ENCODE results near the gene ADAM17. TPM values are rescaled to one million over a fixed set of nuclear protein-coding genes. Genes with fewer than 3 reads are reported as not detected.

The ADAM17 gene
- total and polyA plus RNA-seq, 4 donors = 28.7 to 44.0 (median 39.4) TPM

DNA sequence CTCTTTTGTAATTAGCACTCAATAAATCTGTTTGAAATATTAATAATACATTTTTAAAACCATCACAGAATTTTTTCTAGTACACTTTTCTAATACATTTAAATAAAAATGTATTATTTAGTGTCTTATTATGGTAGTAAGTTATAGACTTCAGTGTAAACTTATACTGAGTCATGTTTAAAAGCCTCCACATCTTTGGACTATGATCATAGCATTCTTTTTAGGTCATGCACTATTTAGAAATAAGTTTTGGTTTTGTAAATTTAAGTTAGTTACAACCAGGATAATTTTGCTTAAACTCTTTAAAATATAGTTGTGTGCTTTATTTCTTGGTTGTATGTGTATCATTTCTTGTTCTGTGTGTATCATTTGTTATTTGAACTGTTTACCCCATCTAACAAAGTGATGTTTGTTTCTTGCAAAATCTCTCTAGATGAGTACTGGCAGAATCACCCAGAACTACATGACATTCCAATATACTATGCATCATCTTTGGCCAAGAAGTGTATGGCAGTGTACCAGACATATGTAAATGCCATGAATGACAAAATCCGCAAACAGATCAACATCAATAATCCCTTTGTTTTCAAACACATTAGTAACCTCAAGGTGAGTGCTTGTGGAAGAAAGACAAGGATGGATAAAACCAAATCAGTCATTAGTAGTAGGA lies 115.4 kb downstream of the ADAM17 start:
- no peak for DNase-seq (ENCODE audit: low read depth in 4 of 6, low spot score in 6 of 6)
- WGBS (ENCODE audit: insufficient coverage) = no CpG with 5 or more reads among the region's 1 CpG
- Histone ChIP-seq H3K4me3 (ENCODE audit: low read depth, low read length) (no peak overlapping the region), H3K27ac (ENCODE audit: low read depth, low read length) (no peak overlapping the region), H3K9me3 (ENCODE audit: control insufficient read depth, insufficient read depth, low read length) (no peaks in the 10 kb centered on the region), H3K36me3 (ENCODE audit: control insufficient read depth, insufficient read depth, low read length) (peaks cover 56% of the 10 kb centered on the region), H3K27me3 (ENCODE audit: control insufficient read depth, insufficient read depth, low read length) (no peaks in the 10 kb centered on the region), H3K4me1 (ENCODE audit: control insufficient read depth, insufficient read depth, low read length) (no peaks in the 10 kb centered on the region)

DNA sequence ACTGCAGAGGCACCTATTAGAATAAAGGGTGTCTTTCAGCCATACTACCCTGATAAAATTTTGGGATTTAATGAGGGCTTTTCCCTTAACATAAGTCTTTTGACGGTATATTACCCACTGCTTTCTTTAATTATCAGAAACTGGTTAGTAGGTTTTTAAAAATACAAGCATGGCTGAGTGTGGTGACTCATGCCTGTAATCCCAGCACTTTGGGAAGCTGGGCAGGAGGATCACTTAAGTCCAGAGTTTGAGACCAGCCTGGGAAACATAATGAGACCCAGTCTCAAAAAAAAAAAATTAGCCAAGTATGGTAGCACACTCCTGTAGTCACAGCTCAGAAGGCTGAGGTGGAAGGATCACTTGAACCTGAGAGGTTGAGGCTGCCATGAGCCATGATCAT lies 116.1 kb downstream of the ADAM17 start:
- peaks cover 54% of the 10 kb centered on the region for H3K36me3 ChIP-seq (ENCODE audit: control insufficient read depth, insufficient read depth, low read length)
- no peak overlapping the region for H3K4me3 ChIP-seq (ENCODE audit: low read depth, low read length)
- no peak overlapping the region for H3K27ac ChIP-seq (ENCODE audit: low read depth, low read length)
- H3K4me1 ChIP-seq (ENCODE audit: control insufficient read depth, insufficient read depth, low read length) = no peaks in the 10 kb centered on the region
- no peaks in the 10 kb centered on the region for H3K9me3 ChIP-seq (ENCODE audit: control insufficient read depth, insufficient read depth, low read length)
- no peaks in the 10 kb centered on the region for H3K27me3 ChIP-seq (ENCODE audit: control insufficient read depth, insufficient read depth, low read length)
- DNase-seq (ENCODE audit: low read depth in 4 of 6, low spot score in 6 of 6) = no peak
- no CpG with 5 or more reads among the region's 1 CpG for WGBS (ENCODE audit: insufficient coverage)

Other genes starting within 250 kb of the ADAM17 start
- 10 to 100 TPM; 52.7 to 56.0 TPM for gene ITGB1BP1, start 132.3 kb downstream of the ADAM17 start, total RNA-seq
- 100 to 1,000 TPM; 133 to 148 TPM for gene ITGB1BP1, start 132.3 kb downstream of the ADAM17 start, polyA plus RNA-seq (ENCODE audit: insufficient read length in 2 of 2)
- gene CPSF3, start 132.2 kb downstream of the ADAM17 start, total RNA-seq = 10 to 100 TPM; 34.9 to 39.2 TPM
- gene CPSF3, start 132.2 kb downstream of the ADAM17 start, polyA plus RNA-seq (ENCODE audit: insufficient read length in 2 of 2) = 10 to 100 TPM; 35.0 to 35.2 TPM
- gene IAH1, start 81.3 kb downstream of the ADAM17 start, total RNA-seq = 10 to 100 TPM; 44.9 to 76.0 TPM
- gene IAH1, start 81.3 kb downstream of the ADAM17 start, polyA plus RNA-seq (ENCODE audit: insufficient read length in 2 of 2) = 10 to 100 TPM; 63.9 to 72.8 TPM
- 100 to 1,000 TPM; 232 to 535 TPM for gene YWHAQ, start 75.2 kb upstream of the ADAM17 start, total RNA-seq
- gene YWHAQ, start 75.2 kb upstream of the ADAM17 start, polyA plus RNA-seq (ENCODE audit: insufficient read length in 2 of 2) = 100 to 1,000 TPM; 639 to 799 TPM